T-helper 1 cell treated with Interleukin-12 subunit alpha and Interleukin-12 subunit beta and Interleukin-4 antibody, amounts not matched to agents 30 μg/mL and 1 μg/mL, for 36 hours (primary cell): ENCODE measurements around the gene LHFPL6.

Experiments
- H3K27ac Mint-ChIP-seq: one replicate; pipeline ENCODE4 v1.8.0; 2021; ENCODE audit warnings: mild to moderate bottlenecking, mixed read lengths
- H3K27me3 Mint-ChIP-seq: one replicate; pipeline ENCODE4 v1.8.0; 2021; ENCODE audit warnings: low read depth, mixed read lengths
- H3K36me3 Mint-ChIP-seq: one replicate; pipeline ENCODE4 v1.8.0; 2021; ENCODE audit warnings: low read depth, mixed read lengths
- H3K4me1 Mint-ChIP-seq: one replicate; pipeline ENCODE4 v1.8.0; 2021; ENCODE audit warnings: low read depth, mixed read lengths
- H3K4me3 Mint-ChIP-seq: one replicate; pipeline ENCODE4 v1.8.0; 2021; ENCODE audit warnings: mild to moderate bottlenecking, moderate library complexity, mixed read lengths
- H3K9me3 Mint-ChIP-seq: one replicate; pipeline ENCODE4 v1.8.0; 2021; ENCODE audit warnings: mixed read lengths

LHFPL6 gene

GRCh38 chr13:39297664-39298171 is 305.3 kb downstream of the LHFPL6 start:
- Mint-ChIP-seq H3K27me3 (peaks cover 3% of the 10 kb centered on the region), H3K9me3 (peaks cover 7% of the 10 kb centered on the region), H3K27ac (no peak overlapping the region), H3K4me1 (no peaks in the 10 kb centered on the region), H3K36me3 (no peaks in the 10 kb centered on the region), H3K4me3 (no peak overlapping the region)

GRCh38 chr13:39297023-39297422 is 306.0 kb downstream of the LHFPL6 start:
- Mint-ChIP-seq H3K4me3 (no peak overlapping the region), H3K27ac (no peak overlapping the region), H3K4me1 (no peaks in the 10 kb centered on the region), H3K9me3 (peaks cover 7% of the 10 kb centered on the region), H3K27me3 (peaks cover 3% of the 10 kb centered on the region), H3K36me3 (no peaks in the 10 kb centered on the region)

GRCh38 chr13:39296193-39296592 is 306.8 kb downstream of the LHFPL6 start:
- Mint-ChIP-seq H3K4me1 (no peaks in the 10 kb centered on the region), H3K27ac (no peak overlapping the region), H3K36me3 (no peaks in the 10 kb centered on the region), H3K9me3 (peaks cover 8% of the 10 kb centered on the region), H3K27me3 (peaks cover under 1% of the 10 kb centered on the region), H3K4me3 (no peak overlapping the region)
